IPS-NIHi7 (cell line): ENCODE measurements around the gene IGSF9.

Source experiments
- DNase-seq: peaks from one replicate; pipeline ENCODE4 v3.0.0; 2012; ENCODE audit warnings: mixed read lengths; ENCODE audit errors: extremely low spot score

The IGSF9 gene

DNA sequence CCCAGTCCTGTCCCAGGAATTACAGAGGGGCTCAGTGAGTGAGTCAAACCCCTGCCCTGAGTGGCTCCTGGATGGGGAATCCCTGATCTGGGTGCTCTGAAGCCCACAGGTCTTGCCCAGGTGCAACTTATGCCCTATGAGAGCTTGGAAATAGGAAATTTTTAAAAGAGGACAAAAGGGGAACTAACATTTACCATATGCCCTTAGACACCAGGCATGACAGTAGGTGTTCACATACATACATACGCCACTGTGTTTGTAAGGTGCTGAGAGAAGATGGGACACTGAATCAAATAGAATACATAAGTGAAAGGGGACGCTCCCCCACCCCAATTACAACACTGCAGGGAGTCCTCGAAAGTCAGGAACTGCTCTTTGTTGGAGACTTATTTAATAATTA is 46.9 kb downstream of the IGSF9 start:
- no peak for DNase-seq

DNA sequence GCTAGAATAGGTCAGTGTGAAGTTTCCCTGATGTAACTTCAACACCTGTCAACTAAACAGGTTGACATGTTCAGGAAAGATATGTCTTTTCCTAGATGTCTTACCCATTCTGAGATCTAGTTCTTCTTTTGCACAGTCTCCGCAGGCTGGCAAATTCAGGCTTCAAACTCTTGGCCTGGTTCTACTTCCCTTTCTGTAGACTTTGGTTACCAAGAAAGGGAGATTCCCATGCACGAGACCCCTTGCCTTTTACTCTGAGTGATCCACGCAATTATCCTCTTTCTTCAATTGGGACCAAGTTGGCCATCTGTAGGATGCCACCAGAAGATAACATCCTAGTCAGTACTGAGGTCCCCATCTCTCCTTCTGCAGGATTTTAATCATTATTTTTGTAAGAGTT is 47.5 kb downstream of the IGSF9 start:
- no peak for DNase-seq

DNA sequence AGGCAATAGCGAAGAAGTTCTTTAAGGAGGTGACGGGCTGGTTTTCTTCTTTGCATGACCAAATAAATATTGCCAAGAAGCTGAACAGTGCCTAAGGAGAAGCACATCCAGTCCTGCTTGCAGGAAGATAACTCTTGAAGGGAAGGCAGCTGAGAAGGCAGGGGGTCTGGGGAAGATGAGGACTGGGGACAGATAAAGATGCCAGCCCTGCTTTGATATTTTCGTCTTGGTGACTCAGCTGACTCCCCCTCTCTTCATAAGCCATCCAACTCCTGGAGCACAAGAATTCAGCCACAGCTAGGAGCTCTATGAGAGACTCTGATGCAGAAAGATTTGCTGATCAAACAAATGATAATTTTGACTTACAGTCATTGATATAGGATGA is 48.9 kb downstream of the IGSF9 start:
- DNase-seq: no peak

DNA sequence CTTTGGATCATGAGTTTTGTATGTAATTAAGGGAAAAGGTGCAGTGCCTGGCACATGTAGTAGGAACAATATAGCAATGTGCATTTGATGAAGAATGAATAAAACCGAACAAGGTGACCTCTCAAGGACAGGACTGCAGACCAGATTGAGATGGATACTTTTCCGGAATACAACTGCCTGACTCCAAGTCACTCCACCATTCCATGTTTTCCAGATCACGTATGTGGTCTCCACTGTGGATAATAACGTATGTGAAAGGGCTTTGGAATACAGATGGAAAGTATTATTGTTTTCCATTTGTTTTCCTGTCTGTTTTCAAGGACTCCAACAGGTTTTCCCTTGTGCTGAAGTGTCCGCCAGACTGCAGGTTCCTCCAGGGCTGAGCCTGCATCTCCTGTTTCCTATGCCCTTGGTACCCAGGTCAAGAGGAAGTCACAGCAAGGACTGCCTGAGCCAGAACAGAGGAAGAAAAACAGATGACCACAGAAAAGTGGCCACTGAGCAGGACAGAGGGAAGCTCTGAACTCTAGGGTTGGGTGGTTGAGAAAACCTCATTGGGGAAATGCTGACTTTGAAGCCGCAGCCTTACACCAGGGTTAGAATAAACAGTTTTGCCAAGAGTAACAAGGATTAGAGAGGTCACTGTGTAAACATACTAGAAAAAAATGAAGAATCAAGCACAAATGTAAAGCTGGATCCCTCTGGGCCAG is 49.4 kb downstream of the IGSF9 start:
- no peak for DNase-seq

DNA sequence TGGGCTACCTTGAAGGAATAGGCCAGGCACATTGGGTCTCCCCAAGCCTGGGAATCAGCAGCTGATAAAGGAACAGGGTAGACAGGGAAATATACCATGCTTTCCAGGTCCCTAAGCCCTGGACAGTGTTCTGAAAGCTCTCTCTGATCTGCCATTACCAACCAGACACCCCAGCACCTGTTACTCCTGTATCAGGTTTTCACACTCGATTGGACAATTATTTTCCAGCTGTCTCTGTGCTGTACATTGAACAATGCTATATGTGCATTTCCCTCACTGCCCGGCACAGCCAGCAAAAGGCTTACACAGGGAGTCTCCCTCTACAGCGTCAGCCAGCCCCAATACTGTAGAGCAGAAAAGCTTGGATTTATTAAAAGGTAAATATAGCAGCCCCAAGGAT is 50.1 kb downstream of the IGSF9 start:
- no peak for DNase-seq

DNA sequence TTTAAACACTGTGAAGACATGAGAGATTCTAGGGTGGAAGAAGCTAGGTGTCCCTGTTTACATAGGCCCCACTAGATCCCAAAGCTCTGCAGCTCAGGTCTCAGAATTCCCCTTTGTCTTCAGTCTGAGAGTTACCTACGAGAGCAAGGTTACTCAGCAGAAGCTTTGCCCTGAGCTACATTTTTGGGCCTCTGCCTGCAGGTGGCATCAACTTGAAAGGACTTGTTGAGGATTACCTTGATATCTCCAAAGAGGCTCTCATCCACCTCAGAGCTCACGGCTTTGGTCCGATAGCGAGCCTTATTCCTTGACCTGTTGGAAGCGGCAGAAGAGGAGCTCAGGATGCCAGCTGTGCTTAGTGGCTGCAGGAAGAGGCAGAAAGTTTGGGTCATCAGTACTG is 52.5 kb downstream of the IGSF9 start:
- peak; percentile 28 for DNase-seq

DNA sequence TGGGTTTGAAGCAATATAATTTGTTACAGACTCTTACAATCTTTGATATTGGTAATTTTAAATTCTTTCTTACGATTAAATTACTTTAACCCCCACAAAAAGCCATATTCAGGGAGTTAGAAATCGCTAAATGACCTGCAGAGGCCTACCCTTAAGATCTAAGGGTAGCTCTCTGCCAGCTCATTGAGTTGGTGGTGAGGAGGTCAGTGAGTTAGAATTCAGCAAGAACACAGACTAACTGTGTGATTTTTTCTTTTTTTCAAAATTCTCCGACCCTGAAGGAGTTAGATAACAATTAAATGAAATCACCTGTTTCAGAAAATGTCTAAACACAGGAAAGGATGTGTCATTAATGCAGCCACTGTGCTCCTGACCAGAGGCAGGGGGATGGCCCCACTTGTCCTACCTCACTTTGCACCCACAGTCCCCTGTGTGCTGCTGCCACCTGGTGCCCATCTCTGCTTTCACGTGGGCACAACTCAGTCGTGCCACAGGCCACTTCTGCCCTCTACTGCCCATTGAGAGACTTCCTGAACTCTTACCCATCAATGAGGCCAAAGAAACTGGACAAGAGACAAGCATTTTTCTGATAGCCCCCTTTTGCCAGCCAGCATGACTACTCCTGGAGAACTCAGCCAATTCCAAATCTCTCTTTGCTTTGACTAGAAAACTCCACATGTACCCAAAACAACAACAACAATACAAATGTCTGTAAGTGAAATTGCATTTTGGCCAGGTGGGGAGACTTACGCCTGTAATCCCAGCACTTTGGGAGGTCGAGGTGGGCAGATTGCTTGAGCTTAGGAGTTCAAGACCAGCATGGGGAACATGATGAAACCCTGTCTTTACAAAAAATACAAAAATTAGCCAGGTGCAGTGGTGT is 53.9 kb downstream of the IGSF9 start:
- peak; percentile 81 for DNase-seq

GRCh38 chr1:159890390-159890789 is 55.0 kb downstream of the IGSF9 start:
- DNase-seq: no peak

DNA sequence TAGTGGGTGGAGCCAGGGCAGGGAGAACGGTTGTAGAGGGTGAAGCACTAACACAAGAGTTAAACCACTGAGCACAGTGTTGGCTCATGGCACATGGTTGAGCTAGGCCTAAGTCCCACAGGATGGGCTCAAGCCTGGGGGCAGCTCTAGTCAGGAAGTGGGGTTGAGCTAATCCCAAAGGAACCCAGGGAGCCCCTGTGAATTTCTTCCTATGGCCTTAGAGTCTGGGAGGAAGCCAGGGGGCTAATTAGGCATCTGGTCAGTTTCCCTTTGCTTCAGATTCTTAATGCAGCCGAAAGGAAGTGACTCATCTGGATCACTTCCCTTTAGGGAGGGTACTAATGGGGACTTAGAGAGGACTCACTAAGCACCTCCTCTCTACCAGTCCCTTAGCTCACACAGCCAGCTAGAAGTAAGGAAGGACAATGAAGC is 55.6 kb downstream of the IGSF9 start:
- peak; percentile 41 for DNase-seq

DNA sequence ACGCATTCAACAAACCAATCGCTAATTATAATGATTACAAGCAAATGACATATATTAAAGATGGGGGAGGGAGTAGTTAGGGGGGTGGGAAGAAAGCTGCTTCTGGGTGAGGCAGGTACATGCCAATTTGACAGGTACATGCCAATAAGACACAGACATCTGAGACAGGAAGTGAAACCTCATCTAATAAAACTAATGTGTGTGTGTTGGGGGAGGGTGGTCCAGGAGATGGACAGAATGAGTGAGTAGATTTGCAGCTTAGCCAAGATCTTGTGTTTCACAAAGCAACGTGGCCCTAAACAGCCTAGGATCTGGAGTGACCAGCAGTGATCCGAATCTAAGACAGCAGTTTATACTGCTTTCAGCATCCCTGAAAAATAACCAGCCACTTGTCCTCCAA is 56.2 kb downstream of the IGSF9 start:
- DNase-seq: no peak

- no peak for DNase-seq
These were observed 61.1 kb downstream of the IGSF9 start for GRCh38 chr1:159884296-159884695.

DNA sequence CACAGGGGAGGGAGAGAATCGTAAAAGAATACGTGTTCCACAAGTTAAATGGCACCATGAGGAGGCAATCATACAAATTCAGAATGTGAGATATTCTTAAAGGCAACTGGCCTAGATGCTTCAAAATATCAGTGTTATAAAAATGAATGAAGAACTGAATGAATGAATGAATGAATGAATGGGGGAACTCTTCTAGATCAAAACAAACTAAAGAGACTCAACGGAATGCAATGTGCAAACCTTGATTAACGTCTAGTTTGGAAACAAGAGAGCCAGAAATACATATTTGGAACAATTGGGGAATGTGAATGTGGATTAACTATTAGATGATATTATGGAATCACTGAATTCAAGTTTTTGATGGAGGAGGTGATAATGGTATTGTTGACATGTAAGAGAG is 62.3 kb downstream of the IGSF9 start:
- DNase-seq: no peak

DNA sequence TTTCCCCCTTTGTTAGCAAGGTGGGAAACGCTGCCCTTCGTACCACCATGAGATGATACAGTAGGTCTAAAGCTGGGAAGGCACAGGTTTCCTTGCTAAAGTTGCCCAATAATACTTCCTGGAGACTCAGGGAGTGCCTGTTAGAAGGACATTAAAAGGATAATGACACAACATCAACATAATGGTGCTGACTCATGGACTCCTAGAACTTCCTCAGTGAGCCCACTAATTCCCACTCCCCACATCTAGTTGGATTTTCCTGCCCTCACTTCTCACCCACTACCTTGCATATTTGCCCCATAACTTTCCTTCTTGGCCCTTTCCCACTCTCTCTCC is 62.9 kb downstream of the IGSF9 start:
- DNase-seq: no peak

GRCh38 chr1:159881622-159882526 is 63.5 kb downstream of the IGSF9 start:
- DNase-seq: no peak

DNA sequence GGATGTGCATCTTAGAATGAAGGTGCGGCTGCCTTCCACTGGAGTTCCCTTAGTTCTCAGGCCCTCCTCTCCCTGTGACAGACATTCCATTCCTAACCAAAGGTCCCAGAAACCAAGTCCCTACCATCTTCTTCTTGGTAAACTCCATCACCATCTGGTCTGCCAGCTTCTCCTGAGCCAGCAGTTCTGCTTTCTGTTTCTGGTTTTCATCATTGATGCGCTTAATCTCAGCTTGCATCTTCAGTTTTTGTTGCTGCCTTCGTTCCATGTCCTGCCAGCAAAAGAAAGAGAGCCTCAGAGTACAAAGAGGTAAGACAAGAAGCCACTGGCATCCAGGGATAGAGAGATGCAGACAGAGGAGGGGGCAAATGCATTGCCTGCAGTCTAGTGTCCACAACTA is 65.0 kb downstream of the IGSF9 start:
- DNase-seq: no peak

DNA sequence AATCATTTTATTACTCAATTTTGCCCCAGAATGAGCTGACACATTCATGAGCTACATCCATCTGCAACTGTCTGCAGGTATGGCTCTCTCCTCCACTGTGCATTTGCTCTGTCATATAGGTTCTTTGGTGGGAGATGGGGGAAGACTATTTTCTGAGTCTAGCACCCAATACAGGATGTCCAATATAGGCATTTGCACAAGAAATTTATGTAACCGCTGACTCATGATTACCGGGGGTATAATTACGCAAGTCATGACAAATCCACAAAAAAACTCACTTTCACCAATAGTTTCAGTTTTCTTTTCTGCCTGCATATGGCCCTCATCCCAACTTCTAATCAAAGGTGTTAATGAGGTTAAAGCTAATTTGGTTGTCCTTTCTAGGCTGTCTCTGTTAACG is 65.4 kb downstream of the IGSF9 start:
- DNase-seq: no peak

- DNase-seq: no peak
These were observed 66.3 kb downstream of the IGSF9 start for GRCh38 chr1:159879136-159879535.

DNA sequence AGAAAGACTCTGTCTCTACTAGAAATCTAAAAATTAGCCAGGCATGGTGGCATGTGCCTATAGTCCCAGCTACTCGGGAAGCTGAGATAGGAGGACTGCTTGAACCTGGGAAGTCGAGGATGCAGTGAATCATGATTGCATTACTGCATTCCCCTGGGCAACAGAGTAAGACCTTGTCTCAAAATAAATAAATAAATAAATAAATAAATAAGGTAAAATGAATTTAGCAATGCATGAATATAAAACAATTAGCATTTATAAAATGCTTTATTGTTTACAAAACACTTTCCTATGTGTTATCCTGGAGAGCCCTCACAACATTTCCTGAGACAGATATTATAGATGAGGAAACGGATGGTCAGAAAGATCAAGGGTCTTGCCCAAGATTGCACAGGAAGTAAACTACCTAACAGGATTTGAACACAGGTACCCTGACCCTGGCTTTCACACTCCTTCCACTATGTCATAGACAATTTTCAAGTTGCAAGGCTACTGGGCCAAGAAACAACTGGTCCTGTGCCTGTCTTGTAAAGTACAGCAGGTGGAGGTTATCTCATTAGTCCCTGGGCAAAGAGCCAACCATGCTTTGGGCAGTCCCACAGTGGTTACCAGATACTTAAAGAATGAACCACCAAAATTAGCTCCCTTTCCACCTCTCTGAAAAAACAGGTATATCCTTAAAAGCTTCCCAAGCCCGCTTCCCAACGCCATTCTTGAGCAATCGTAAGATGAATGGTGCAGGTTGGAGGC is 67.5 kb downstream of the IGSF9 start:
- no peak for DNase-seq
